ENCODE measurements around the gene HEPN1.

HEPN1 gene

DNA sequence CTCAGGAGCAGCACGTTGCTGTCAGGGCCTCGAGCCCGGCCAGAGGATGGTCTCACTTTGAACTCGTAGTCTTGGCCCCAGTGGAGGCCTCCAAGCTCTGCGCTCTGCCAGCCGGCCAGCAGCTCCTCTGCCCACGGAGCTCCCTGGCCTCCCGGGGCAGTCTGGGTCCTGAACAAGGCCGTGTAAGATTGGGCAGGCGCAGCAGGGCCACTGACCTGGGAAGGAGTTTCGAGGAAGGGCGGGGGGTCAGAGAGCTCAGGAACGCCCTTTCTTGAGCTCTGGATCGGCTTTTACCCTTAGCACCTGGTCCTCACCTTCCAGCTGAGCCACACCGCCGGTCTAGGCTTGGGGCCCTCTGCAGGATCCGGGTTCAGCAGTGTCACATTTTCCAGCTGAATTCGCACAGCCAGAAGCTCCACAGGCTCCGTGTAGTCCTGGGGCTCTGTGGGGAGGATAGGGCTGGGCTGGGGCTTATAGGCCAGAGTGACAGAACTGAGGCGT, 23.5 kb upstream of the HEPN1 start:
- DNase-seq (ENCODE audit: extremely low read depth, low read depth) = no peak

DNA sequence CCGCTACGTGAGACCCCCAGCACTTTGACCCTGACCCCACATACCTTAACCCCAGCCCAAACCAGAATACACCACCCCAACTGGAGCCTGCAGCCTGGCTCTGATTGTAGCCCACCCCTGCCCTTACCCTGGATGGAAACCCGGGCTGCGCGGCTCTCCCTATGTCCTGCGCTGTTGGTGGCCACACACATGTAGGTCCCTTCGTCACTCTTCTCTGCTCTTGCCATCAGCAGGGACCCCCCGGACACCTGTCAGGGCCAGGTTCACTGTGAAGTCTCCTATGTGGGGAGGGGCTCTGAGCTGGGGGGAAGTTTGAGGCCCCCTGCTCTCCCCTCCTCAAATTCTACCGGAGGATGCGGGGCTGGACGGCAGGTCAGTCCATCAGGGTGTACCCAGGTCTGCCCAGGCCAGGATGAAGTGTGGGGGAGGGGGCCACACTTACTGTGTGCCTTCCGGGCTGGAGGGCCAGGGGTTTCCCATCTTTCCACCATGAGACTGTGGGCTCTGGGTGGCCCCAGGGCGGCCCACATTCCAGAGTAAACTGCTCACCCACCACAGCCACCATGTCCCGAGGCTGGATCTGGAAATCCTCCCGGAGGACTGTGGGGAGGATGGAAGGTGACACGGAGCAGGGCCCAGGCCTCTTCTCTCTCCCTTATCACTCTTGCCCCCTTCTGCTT, 22.8 kb upstream of the HEPN1 start:
- no peak overlapping the region for H3K4me3 ChIP-seq (replicated peaks; ENCODE audit: low read depth, low read length)
- TF ChIP-seq, protein P1, sequence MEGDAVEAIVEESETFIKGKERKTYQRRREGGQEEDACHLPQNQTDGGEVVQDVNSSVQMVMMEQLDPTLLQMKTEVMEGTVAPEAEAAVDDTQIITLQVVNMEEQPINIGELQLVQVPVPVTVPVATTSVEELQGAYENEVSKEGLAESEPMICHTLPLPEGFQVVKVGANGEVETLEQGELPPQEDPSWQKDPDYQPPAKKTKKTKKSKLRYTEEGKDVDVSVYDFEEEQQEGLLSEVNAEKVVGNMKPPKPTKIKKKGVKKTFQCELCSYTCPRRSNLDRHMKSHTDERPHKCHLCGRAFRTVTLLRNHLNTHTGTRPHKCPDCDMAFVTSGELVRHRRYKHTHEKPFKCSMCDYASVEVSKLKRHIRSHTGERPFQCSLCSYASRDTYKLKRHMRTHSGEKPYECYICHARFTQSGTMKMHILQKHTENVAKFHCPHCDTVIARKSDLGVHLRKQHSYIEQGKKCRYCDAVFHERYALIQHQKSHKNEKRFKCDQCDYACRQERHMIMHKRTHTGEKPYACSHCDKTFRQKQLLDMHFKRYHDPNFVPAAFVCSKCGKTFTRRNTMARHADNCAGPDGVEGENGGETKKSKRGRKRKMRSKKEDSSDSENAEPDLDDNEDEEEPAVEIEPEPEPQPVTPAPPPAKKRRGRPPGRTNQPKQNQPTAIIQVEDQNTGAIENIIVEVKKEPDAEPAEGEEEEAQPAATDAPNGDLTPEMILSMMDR (IDR thresholded peaks at IDR 0.05; ENCODE audit: low read depth, low read length, missing control alignments) = no peak
- no peak for DNase-seq (ENCODE audit: extremely low read depth, low read depth)

More for the DNA sequence above, 23.5 kb upstream of the HEPN1 start:
- no peak overlapping the region for H3K4me3 ChIP-seq (replicated peaks; ENCODE audit: low read depth, low read length)
- TF ChIP-seq, protein P1 (IDR thresholded peaks at IDR 0.05; ENCODE audit: low read depth, low read length, missing control alignments) = no peak

DNA sequence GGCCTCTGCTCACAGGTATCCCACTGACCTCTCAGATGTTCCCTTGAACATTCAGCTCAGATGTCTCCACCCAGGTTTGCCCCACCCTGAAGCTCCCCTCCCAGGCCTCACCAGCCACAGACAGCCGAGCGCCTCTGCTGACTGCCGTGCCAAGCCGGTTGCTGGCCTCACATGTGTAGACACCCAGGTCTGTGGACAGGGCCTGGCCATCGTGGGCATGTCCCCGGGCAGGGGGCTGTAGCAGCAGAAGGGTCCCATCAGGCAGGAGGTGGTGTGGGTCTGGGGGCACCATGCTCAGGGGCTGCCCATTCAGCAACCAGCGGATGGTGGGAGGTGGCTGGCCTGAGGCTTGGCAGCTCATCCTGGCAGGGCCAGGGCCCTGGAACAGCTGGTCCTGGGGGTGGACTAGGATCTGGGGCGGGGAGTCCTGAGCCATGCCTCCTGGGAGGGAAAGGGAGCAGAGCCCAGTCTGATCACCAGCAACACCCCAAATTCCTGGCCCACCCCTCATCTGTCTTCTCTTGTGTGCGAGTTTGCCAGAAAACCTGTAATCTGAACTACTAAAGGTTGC, 22.1 kb upstream of the HEPN1 start:
- TF ChIP-seq, protein P1 (IDR thresholded peaks at IDR 0.05; ENCODE audit: low read depth, low read length, missing control alignments) = no peak
- DNase-seq (ENCODE audit: extremely low read depth, low read depth) = no peak
- H3K4me3 ChIP-seq (replicated peaks; ENCODE audit: low read depth, low read length) = no peak overlapping the region

DNA sequence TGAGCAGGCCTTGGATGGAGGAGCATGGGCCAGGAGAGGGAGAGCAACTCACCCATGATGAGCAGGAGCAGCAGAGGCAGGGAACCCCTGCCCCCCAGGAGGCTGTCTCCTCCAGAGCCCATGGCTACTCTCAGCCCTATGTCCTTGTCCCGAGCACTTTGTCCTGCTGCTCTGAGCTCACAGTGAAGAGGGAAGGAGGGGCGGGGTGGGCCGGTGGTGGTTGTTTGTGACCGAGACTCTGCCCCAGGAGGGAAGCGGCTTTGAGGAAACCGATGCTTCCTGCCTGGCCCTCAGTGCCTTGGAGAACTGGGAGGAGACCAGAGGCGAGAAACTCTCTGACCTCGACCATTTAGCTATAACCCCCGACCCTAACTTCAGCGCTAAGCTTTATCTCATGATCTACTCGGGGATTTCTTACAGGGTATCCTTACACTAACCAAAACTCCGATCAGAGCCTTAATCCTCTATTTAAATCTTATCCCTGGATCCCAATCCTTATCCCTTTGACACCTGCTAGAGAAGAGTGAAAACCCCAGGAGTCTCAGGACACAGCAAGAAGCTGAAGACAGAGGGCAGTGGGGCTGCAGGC, 21.3 kb upstream of the HEPN1 start, which contains the start of gene ROBO4:
ROBO4 (minus strand) TSS at position 192 of the 589 bp plus-strand sequence; CDS start at position 122, 70 bp downstream.
- DNase-seq (ENCODE audit: extremely low read depth, low read depth) = no peak
- TF ChIP-seq, protein P1 (IDR thresholded peaks at IDR 0.05; ENCODE audit: low read depth, low read length, missing control alignments) = no peak
- no peak within 1 kb of the TSS for H3K4me3 ChIP-seq (replicated peaks; ENCODE audit: low read depth, low read length)

DNA sequence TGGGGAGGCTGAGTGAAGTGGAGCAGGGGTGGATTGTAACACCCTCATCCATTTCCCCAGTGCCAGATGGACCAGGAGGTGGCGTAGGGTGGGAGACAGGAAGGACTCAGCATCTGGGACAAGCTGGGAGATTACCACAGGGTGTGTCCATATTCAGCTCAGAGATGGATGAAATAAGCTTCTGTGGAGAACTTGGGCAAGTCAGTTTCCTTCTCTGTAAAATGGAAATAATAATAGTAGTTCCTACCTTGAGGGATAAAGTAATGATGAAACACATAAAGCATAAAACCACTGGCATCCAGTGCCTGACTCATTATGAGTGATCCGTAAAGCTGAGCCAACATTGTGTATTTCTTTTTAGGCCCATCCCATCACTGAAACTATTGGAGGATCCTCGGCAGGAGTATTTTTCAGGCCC, 20.8 kb upstream of the HEPN1 start:
- TF ChIP-seq, protein P1 (IDR thresholded peaks at IDR 0.05; ENCODE audit: low read depth, low read length, missing control alignments) = peak; percentile 47
- DNase-seq (ENCODE audit: extremely low read depth, low read depth) = peak; percentile 82
- no peak overlapping the region for H3K4me3 ChIP-seq (replicated peaks; ENCODE audit: low read depth, low read length)

DNA sequence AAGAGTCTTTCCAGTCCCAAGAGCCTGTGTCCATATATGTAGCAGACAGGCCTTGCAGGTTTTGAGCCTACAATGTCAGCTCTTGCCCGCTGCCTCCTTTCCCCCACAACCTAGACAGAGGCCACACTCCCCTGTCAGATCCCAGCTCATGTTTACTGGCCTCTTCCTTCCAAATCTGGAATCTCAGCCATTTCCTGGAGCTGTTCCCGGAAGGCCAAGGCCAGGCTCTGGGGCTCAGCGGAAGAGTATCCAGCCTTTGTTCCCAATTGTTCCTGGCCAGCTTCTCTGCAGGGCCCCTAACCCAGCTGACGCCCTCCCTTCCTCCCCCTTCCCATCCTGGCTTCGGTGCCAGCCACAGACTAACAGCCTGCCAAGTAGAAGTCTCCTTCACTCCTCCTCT, 20.3 kb upstream of the HEPN1 start:
- DNase-seq (ENCODE audit: extremely low read depth, low read depth) = peak; percentile 61
- H3K4me3 ChIP-seq (replicated peaks; ENCODE audit: low read depth, low read length) = no peak overlapping the region
- TF ChIP-seq, protein P1 (IDR thresholded peaks at IDR 0.05; ENCODE audit: low read depth, low read length, missing control alignments) = peak; percentile 22
